GM10847 (cell line): ENCODE results near the gene SRGAP1.

ENCODE experiments used
- POLR2A ChIP-seq: IDR thresholded peaks from 2 replicates; pipeline ENCODE4 v1.6.1; 2011; ENCODE audit not compliant: insufficient read length; ENCODE audit errors: extremely low read depth

SRGAP1 gene

GRCh38 chr12:64072916-64073575, 228.5 kb downstream of the SRGAP1 start:
- no peak for TF ChIP-seq POLR2A

DNA sequence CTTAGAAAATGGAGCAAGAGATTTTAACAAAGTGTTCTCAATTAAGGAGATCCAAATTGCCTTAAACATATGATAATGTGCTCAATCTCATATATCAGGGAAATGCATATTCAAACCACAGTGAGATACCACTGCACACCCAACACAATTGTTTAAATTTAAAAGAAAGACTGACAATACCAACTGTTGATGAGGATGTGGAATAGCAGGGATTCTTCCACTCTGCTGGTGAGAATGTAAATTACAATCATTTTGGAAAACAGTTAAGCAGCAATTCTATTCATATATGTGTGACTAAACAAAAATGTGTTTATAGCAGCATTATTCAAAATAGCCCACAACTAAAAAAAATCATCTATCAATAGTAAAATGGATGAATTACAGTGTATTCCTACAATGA, 233.4 kb downstream of the SRGAP1 start:
- TF ChIP-seq POLR2A = no peak

- TF ChIP-seq POLR2A = no peak
These were observed 236.0 kb downstream of the SRGAP1 start for GRCh38 chr12:64080319-64081007.

GRCh38 chr12:64081008-64081404, 236.5 kb downstream of the SRGAP1 start:
- TF ChIP-seq POLR2A = no peak

DNA sequence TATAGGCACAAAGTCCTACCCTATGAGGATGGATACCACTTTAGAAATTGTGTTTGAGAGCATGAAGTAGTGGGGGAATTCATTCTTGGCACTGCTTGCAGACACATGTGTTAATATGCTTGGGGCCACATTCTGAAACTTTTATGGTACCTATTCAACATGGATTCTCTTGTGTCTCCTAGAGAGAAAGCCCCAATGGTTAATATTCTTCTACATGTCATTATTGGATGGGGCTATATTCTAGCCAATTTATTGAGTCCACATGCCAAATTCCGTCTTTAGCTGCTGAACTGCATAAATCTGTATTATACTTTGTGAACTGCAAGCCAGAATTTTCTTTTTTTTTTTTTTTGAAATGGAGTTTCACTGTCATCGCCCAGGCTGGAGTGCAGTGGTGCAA, 237.6 kb downstream of the SRGAP1 start:
- no peak for TF ChIP-seq POLR2A

GRCh38 chr12:64082866-64083268, 238.4 kb downstream of the SRGAP1 start:
- no peak for TF ChIP-seq POLR2A

- no peak for TF ChIP-seq POLR2A
These were observed 239.0 kb downstream of the SRGAP1 start for GRCh38 chr12:64083285-64084210.

DNA sequence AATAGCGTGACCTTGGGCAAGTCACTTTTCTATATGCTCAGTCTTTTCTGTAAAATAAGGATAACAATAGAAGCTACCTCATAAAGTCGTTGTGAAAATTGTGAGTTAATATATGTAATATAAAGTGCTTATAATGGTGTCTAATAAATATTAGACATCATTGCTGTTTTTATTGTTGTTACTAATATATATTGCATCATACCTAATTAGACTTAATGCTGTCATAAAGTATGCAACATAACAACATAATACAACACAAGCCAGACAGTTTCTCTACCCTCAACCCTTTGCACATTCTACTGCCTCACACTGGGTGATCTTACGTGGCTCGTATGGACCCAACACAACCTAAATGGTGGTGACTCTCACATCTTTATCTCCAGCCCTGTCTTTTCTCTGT, 240.7 kb downstream of the SRGAP1 start:
- no peak for TF ChIP-seq POLR2A

- TF ChIP-seq POLR2A = no peak
These were observed 241.5 kb downstream of the SRGAP1 start for GRCh38 chr12:64085996-64086395.

- TF ChIP-seq POLR2A = no peak
These were observed 242.4 kb downstream of the SRGAP1 start for GRCh38 chr12:64086946-64087345.

GRCh38 chr12:64087761-64088160, 243.3 kb downstream of the SRGAP1 start:
- no peak for TF ChIP-seq POLR2A

- TF ChIP-seq POLR2A = no peak
These were observed 244.2 kb downstream of the SRGAP1 start for GRCh38 chr12:64088431-64089349.

- no peak for TF ChIP-seq POLR2A
These were observed 245.5 kb downstream of the SRGAP1 start for GRCh38 chr12:64090047-64090446.

DNA sequence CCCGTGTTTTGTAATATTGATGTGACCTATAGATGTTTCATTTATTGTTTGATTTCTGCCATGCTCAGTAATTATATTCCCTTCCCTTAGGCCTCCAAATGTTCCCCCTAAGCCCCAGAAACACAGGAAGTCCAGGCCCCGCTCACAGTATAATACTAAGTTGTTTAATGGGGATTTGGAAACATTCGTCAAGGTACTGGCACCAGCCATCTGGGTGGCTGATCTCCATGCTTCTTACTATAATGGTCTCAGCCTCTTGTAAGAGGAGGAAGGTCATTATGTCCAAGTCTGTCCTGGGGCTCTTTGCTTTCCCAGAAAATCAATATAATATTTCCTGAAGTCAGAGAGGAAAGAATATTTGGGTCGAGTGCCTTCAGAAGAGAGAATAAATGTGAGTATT, 246.7 kb downstream of the SRGAP1 start:
- no peak for TF ChIP-seq POLR2A
